Uterus (tissue), 4 donors: ENCODE results near the gene ANXA9. TPM values are rescaled to one million over a fixed set of nuclear protein-coding genes. Genes with fewer than 3 reads are reported as not detected.

Experiments used
- DNase-seq, 2 donors: peaks; one replicate each; pipeline ENCODE4 v3.0.0-alpha.2; 2019 to 2020
- H3K27ac ChIP-seq, 2 donors: fragments of 200-600 bp; sonication (generic); 1 replicate in 1 of 2; 2 replicates in 1 of 2; pipeline ENCODE4 v1.5.1; 2016 to 2018
- H3K27me3 ChIP-seq, 2 donors: fragments of 200-600 bp; sonication (generic); one replicate each; pipeline ENCODE4 v1.5.1; 2018 to 2019; ENCODE audit warnings: control low read depth in 1 of 2
- H3K36me3 ChIP-seq, 2 donors: fragments of 200-600 bp; sonication (generic); one replicate each; pipeline ENCODE4 v1.5.1; 2019; ENCODE audit warnings: control low read depth in 1 of 2
- H3K4me1 ChIP-seq, 2 donors: fragments of 200-600 bp; sonication (generic); one replicate each; pipeline ENCODE4 v1.5.1; 2018 to 2019; ENCODE audit warnings: control low read depth in 1 of 2
- H3K4me3 ChIP-seq, 2 donors: fragments of 200-600 bp; sonication (generic); 1 replicate in 1 of 2; 2 replicates in 1 of 2; pipeline ENCODE4 v1.5.1; 2018 to 2019; ENCODE audit warnings: mild to moderate bottlenecking in 1 of 2
- H3K9me3 ChIP-seq, 2 donors: fragments of 200-600 bp; sonication (generic); one replicate each; pipeline ENCODE4 v1.5.1; 2019; ENCODE audit warnings: control low read depth in 1 of 2
- CTCF ChIP-seq, 4 experiments: fragments of 200-600 bp in 2 of 4; fragments of 450-650 bp in 2 of 4; sonication (generic) in 2 of 4; IDR thresholded peaks; one replicate each; pipeline ENCODE4 v1.5.1; 2016 to 2019; ENCODE audit warnings: antibody characterized with exemption in 4 of 4, mild to moderate bottlenecking in 2 of 4, moderate library complexity in 1 of 4
- POLR2A ChIP-seq, 2 donors: fragments of 450-650 bp; IDR thresholded peaks; one replicate each; pipeline ENCODE4 v1.6.1; 2016; ENCODE audit warnings: antibody characterized with exemption in 2 of 2, mild to moderate bottlenecking in 1 of 2, moderate library complexity in 1 of 2
- intact Hi-C: fragments of 100-400 bp; cut with DNase I; formaldehyde crosslinking; loops from one replicate; pipeline ENCODE4 v1.15.1; 2023; ENCODE audit warnings: low total_unique reads
- total RNA-seq, 4 donors: library from RNA; depleted of rRNA in 3 of 4; stranded (reverse); fragments of >200 nt in 3 of 4; gene quantifications; one replicate each; pipeline versions ENCODE4 v1.1.0 to v1.2.4, GENCODE V29; 2014 to 2023
- donor health status: DM: yes; HTN: yes; CAD: no.

Gene ANXA9
- total RNA-seq, 4 donors from 2014 or later = 2.3 to 54.3 (median 6.2) TPM

GRCh38 chr1:150999926-151000325 is 17.8 kb downstream of the ANXA9 start:
- intact Hi-C loops = no loop called here
- no peak overlapping the region for H3K27ac ChIP-seq
- TF ChIP-seq CTCF (IDR thresholded peaks at IDR 0.05) (no peak), POLR2A (IDR thresholded peaks at IDR 0.05) (no peak)
- H3K4me1 ChIP-seq = peaks cover 7% of the 10 kb centered on the region in 2 donors
- H3K27me3 ChIP-seq = no peaks in the 10 kb centered on the region
- no peaks in the 10 kb centered on the region for H3K9me3 ChIP-seq
- H3K36me3 ChIP-seq = no peaks in the 10 kb centered on the region
- DNase-seq = no peak
- no peak overlapping the region for H3K4me3 ChIP-seq

GRCh38 chr1:151000408-151000807 is 18.3 kb downstream of the ANXA9 start:
- Histone ChIP-seq H3K4me3 (no peak overlapping the region), H3K9me3 (no peaks in the 10 kb centered on the region), H3K4me1 (peaks cover 6 to 7% of the 10 kb centered on the region in 2 donors), H3K36me3 (no peaks in the 10 kb centered on the region), H3K27ac (no peak overlapping the region), H3K27me3 (no peaks in the 10 kb centered on the region)
- no peak for DNase-seq
- intact Hi-C loops = no loop called here
- no peak for TF ChIP-seq CTCF (IDR thresholded peaks at IDR 0.05)
- no peak for TF ChIP-seq POLR2A (IDR thresholded peaks at IDR 0.05)

GRCh38 chr1:151001602-151002001 is 19.5 kb downstream of the ANXA9 start:
- no peak overlapping the region for H3K27ac ChIP-seq
- intact Hi-C loops = no loop called here
- no peaks in the 10 kb centered on the region for H3K9me3 ChIP-seq
- no peak for DNase-seq
- peaks cover 0 to 4% of the 10 kb centered on the region in 2 donors for H3K4me1 ChIP-seq
- H3K27me3 ChIP-seq = no peaks in the 10 kb centered on the region
- H3K4me3 ChIP-seq = no peak overlapping the region
- TF ChIP-seq POLR2A (IDR thresholded peaks at IDR 0.05) (no peak), CTCF (IDR thresholded peaks at IDR 0.05) (no peak)
- no peaks in the 10 kb centered on the region for H3K36me3 ChIP-seq

GRCh38 chr1:151002051-151002450 is 20.0 kb downstream of the ANXA9 start:
- peaks cover 0 to 4% of the 10 kb centered on the region in 2 donors for H3K4me1 ChIP-seq
- H3K27ac ChIP-seq = no peak overlapping the region
- intact Hi-C loops = no loop called here

GRCh38 chr1:151002611-151003010 is 20.5 kb downstream of the ANXA9 start:
- H3K4me3 ChIP-seq = no peak overlapping the region

More at GRCh38 chr1:151002051-151002450, 20.0 kb downstream of the ANXA9 start:
- Histone ChIP-seq H3K9me3 (no peaks in the 10 kb centered on the region), H3K4me3 (no peak overlapping the region), H3K27me3 (no peaks in the 10 kb centered on the region), H3K36me3 (no peaks in the 10 kb centered on the region)
- DNase-seq = no peak
- TF ChIP-seq POLR2A (IDR thresholded peaks at IDR 0.05) (no peak), CTCF (IDR thresholded peaks at IDR 0.05) (no peak)

More at GRCh38 chr1:151002611-151003010, 20.5 kb downstream of the ANXA9 start:
- peak overlapping the region; percentile 36 to 93 for H3K27ac ChIP-seq
- H3K9me3 ChIP-seq = no peaks in the 10 kb centered on the region
- DNase-seq = no peak
- H3K36me3 ChIP-seq = no peaks in the 10 kb centered on the region
- TF ChIP-seq CTCF (IDR thresholded peaks at IDR 0.05) (no peak), POLR2A (IDR thresholded peaks at IDR 0.05) (no peak)
- H3K27me3 ChIP-seq = no peaks in the 10 kb centered on the region
- intact Hi-C loops = no loop called here
- peaks cover 0 to 4% of the 10 kb centered on the region in 2 donors for H3K4me1 ChIP-seq
